Astrocyte of the hippocampus (primary cell): Measurements from ENCODE around the gene ROR1.
A peak's percentile ranks its signal among the peaks of the same experiment; 100 is the strongest.

Experiments used
- DNase-seq: peaks from one replicate; pipeline ENCODE4 v3.0.0; 2011; ENCODE audit warnings: low read depth, low spot score

The ROR1 gene

DNA sequence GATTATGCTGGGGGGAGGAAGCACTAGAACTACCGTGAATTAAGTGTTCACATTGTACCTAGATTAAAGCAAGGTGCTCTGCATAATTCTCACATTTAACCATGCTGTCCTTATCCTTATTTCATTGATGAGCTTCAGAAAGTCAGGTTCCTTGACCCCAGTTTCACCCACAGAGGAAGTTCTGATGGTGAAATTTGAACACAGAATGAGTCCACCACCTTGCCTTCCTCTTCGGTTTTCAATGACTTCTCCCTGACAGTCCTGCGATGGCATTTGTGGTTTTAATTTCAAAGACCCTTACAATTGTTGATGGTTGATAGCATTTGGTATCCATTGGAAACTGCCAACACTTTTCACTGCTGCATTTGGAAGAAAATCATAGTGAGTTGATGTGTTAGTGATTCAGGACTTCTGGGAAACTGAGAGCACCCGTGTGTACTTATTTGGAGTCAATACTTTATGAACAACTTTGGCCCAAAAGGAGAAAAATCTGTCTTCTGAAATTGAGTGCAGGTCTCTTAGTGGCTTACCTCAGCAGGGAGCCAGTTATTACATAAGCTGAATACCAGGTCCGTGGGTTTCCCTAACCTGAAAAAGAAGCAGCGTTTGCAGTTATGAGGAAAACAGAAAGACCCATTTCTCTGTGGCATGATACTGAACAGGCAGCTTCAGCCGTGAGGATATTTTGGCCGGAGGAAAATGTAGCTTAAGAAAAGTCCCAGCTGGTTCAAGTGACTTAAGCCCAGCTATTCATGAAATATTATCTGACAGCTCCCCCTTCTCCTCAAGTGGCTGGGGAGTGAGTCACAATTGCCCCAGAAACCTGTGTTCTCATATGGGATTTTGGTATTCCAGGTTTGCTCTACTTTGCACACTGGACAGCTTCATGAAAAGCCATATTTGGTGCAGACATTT is 47.5 kb downstream of the ROR1 start:
- DNase-seq, result peak; percentile 72

DNA sequence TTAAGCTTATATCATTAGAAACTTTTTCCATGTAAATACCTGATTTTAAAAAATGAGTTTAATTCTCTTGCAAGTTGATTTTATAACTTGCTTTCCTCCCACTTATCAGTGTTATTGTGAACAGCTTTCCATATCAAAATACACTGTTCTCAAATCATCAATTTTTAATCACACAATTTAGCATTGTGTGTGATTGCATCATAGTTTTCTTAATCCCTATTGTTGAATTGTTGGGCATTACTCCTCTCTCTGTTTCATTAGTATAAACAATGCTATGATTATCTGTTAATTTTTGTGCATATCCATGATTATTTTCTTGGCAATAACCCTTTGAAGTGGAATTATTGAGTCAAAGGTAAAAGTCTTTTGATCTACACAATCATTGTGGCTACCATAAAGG is 48.7 kb downstream of the ROR1 start:
- DNase-seq, result no peak

DNA sequence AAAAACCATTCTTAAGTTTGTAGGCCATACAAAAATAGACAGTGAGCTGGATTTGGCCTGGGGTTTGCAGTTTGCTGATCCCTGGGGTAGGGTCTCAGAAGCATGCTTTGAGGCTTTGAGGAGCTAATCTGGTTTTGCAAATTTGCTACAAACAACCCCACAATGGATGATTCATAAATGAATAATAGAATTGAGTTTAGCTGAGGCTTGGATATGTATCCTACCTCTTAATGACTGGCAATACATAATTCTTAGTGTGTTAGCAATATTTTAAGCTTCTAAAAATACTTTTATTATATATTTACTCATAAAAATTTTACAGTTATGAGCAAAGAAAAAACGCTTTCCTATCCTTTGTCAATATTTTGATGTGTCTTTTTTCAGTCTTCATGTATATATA is 50.6 kb downstream of the ROR1 start:
- no peak for DNase-seq

DNA sequence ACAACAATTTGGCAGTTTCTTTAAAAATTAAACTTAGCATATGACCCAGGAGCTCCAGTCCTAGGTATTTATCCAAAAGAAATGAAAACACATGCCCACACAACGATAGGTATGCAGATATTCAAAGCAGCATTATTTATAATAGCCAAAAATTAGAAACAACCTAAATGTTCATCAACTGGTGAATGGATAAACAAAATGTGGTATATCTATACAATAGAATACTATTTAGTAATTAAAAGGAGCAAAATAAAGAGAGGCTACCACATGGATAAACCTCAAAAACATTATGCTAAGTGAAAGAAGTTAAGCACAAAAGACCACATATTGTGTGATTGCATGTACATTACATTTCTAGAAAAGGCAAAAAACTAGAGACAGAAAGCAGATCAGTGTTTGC is 51.3 kb downstream of the ROR1 start:
- DNase-seq, result no peak

DNA sequence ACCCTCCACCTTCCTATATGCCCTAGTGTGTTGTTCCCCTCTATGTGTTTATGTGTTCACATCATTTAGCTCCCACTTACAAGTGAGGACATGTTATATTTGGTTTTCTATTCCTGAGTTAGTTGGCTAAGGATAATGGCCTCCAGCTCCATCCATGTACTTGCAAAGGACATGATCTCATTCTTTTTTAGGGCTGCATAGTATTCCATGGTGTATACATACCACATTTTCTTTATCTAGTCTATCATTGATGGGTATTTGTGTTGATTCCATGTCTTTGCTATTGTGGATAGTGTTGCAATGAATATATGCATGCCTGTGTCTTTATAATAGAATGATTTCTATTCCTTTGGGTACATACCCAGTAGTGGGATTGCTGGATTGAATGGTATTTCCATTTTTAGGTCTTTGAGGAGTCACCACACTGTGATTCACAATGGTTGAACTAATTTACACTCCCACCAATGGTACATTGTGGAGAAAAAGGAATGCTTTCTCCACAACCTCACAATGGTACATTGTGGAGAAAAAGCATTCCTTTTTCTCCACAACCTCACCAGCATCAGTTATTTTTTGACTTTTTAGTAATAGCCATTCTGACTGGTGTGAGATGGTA is 52.5 kb downstream of the ROR1 start:
- peak; percentile 92 for DNase-seq

DNA sequence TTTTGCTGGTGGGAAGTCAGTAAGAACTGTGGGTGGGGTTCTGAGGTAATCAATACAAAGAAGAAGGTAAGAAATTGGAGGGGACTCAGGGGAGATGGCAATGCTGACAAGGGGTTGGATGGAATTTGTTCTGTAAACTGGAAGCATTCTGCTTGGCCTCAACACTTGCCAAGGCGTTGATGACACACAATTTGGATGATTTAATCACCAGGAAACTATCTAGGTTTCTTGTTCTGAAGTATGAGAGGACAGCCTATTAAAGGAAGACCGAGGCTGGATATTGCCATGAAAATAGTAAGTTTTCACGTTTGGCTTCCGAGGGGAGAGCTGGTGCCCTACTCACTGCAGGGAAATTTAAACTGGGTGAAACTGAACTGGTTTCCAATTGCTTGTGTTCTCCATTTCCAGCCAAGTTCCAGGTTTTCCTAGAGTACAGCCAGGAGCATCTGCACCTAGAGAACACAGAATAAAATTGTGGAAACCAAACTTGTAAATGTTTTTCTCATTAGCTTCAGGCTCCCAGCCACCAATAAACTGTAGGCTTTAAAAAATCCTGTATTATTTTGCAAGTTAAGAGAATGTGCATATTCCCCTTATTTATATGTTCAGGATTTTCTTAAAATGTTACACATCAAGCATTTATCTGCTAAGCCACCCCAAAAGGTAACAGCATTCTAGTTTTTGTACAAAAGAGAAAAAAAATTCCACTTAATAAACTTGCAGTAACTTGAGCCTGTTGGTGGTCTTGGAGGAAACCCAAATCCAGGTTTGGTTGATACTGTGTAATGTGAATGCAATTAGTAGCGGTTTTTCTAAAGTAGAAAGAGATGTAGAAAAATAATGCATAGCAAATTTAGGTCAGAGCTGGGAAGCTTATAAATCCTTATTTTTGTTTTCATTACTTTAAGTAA is 53.8 kb downstream of the ROR1 start:
- DNase-seq, result peak; percentile 68

DNA sequence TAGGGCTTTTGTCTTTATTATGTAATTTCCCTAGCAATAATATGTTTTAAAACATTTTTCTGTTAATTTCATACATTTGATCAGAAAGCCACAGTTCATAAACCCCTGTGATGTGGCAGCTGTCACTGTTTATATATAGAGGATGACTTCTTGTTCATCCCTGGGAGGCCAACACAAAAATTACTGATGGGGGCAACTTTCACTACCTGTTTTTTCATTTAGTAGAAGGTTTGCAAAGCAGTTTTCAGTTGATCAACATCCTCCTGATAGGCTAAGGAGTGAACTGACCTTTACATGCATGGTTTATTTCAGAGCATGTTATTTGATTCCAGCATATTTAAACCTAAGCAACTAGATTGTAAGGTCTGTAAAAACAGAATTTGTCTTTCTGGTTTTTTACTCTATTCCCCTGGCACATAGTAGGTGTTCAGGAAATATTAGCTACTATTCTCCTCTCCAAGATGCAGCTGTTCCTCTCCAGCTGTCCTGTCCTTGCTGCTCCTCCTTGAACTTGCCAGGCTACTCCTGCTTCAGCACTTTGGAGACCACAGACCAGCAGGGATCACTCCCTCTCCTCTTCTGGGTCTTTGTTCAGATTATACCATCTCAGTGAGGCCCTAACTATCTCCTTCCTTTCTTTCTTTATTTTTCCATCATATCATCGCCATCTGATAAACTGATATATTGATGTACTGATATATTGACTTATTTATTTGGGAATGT is 54.7 kb downstream of the ROR1 start:
- no peak for DNase-seq

DNA sequence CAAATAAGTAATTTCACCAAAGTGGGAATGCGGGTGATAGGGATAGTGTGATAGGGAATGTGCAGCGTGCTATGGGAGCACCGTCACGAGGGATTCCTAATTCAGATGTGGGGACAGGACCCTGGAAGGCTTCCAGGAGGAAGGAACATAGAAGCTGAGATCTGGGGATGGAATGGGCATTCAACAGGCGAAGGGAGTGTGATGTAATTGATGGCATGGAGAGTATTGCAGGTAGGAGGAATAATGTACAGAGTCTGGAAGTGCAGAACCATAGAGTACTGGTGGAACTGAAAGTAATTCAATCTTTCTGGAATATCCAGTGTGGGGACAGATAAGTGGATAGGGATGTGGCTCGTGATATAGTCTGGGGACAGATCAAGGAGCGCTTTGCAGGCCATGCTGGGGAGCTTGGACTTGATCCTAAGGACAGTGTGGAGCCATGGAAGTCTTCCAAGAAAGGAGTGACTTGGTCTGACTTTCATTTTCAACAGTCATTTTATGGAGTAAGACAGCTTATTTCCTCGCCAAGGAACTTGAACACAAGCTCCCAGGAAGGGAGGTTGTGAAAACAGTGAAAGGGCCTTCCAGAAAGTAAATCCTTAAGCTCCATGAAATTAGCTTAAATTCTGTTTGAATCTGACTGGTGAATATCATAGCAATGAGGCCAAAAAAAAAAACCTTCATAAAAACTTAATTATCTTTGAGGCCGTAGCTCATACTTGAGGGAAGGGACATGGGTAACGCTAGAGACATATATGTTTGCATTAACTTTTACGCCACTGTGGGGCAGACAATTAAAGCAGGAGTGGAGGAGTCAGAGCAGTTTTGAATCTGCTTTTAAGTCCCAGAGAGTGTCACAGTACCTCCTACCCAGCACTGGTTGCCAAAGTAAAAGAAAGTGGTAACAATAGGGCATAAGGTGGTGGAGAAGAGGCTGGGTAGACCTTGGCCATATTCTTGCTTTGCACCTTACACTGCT is 55.8 kb downstream of the ROR1 start:
- no peak for DNase-seq

DNA sequence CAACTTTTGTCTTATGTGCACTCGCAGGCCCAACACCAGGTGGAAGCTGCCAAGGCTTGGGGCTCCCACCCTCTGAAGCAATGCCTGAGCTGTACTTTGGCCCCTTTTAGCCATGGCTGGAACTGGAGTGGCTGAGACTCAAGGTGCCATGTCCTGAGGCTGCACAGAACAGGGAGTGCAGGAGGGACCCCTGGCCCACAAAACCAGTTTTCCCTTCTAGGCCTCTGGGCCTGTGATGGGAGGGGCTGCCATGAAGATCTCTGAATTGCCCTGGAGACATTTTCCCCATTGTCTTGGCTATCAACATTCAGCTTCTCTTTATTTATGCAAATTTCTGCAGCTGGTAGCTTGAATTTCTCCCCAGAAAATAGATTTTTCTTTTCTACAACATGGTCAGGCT is 57.6 kb downstream of the ROR1 start:
- DNase-seq, result no peak

DNA sequence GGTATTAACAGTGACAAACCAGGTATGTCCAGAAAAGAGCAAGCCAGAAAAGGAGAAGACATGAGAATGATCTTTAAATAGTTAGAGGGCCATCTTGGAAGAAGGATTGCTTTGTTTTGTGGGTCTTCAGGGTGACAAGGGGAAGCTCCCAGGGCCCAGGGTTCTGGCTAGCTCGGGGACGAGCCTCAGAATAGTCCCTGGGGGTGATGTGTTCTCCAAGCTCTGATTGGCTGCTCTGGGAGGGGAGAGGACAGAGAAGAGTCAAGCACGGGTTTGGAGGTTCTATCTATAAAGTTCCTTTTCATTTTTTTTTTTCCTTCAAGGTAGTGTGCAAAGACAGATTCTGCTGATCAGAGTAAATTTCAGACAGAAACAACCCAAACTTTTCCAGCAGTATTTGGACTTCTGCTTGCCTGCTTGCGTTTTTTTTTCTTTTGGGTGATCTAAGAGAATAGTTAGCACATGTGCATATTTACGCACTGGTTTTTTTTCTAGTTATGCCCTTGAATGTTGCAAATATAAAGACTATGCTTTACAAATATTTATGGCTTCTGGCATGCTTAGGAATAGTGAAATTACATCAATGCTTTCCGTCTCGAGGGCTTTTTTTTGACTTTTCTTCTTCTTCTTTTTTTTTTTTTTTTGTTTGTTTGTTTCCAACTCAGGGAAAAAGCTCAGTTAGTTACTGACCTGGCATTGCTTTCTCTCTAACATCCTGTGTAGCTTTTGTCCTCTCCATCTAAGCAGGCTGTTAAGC is 59.7 kb downstream of the ROR1 start:
- DNase-seq, result no peak

DNA sequence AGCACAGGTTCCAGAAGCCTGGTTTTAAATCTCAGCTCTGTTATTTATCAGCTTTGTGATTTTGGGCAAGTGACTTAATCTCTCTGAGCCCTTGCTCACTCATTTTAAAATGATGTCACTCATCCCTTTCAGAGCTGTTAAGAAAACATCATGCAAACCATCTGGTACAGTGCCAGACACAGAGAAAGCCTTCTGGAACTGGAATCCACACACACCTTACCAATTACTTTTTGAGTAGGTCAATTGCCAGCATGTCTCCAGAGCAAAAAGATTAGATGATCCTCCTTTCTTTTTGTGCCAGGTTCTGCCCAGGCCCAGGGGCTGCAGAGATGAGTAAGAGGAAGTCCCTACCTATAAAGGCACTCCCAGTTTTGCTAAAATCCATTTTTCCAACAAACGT is 61.3 kb downstream of the ROR1 start:
- DNase-seq, result peak; percentile 45

DNA sequence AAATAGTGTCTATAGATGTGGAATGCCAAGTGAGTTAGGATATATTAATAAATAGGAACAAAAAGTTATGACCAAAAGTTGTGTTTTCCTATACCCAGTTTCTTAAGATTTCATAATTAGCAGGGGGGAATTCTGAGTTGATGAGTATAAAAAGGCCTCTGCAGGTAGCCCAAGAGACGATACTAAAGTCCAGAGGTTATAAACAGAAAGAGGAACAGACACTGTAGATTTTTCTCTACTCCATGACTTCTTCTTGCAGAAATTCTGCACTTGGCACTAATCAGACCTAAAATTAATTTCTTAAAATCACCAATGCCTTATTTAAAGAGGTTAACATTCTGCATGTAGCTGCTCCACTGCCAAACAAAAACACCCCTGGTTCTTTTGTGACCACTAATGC is 62.6 kb downstream of the ROR1 start:
- no peak for DNase-seq

DNA sequence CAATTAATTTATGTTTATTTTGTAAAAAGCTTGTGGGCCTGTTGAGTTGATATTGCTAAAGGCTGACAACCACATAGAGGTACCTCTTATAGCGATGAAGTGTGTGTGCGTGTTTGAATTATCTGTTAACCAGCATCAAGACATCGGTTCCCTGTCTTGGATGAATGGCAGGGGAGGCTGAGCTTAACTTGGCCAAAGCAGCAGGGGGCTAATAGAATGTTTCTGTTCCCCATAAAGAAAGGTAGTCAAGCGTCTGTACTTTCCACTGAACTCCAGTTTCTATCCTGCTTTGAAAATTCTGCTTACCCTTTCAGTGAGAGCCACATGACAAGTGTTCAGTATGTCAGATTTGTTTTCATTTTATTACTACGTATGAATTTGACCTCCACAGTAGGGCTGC is 63.0 kb downstream of the ROR1 start:
- DNase-seq, result no peak

DNA sequence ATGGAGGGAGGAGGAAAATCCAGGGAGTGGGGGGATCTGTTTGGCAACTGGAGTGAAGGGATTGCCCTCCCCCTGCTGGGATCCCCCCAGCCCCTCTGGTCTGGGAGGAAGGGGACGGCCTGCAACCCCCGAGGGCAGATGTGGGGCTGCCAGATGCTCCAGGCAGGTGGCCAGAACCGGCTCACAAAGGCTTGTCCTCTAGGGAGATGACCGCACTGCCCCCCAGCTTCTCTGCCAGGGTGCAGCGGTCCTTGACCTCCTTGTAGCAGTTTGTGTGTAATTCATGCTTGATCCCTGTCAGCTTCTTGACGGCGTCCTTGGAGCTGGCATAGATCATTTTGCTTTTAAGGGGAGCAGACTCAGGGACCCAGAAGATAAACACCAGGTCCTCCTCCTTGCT is 69.2 kb downstream of the ROR1 start:
- DNase-seq, result no peak

DNA sequence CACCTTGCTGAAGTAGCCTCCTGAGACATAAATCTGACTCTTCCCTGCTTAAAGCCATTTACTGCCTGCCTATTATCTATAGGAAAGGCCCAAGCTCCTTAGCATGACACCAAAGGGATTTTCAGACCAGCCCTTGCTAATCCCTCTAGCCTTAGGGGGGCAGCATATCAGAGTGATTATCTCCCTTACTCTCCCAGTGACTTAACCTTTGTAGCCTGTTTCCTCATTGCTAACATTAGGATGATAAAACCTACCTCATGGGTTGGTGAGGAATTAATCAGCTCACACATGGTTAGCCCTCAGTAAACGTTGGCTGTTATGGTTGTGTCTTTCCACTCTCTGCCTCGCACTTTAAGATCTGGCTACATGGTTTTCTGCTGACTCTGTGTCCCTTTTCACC is 70.1 kb downstream of the ROR1 start:
- no peak for DNase-seq

DNA sequence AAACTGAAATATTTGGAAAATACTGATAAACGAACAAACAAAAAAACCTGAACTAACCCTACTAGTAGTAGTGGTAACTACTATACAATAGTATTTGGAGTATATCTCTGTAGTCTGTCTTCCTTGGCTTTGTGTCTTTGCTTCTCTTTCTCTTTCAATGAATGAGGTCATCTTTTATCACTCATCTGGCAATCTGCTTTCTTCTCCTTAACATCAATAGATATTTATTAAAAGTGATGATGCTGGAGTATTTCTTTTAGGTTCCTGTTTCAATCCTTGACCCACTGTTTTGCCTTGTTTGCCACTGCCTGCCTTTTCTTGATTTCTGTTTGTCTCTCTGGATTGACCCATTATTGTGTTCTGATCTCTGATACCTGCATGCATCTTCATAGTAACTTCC is 71.5 kb downstream of the ROR1 start:
- DNase-seq, result no peak

DNA sequence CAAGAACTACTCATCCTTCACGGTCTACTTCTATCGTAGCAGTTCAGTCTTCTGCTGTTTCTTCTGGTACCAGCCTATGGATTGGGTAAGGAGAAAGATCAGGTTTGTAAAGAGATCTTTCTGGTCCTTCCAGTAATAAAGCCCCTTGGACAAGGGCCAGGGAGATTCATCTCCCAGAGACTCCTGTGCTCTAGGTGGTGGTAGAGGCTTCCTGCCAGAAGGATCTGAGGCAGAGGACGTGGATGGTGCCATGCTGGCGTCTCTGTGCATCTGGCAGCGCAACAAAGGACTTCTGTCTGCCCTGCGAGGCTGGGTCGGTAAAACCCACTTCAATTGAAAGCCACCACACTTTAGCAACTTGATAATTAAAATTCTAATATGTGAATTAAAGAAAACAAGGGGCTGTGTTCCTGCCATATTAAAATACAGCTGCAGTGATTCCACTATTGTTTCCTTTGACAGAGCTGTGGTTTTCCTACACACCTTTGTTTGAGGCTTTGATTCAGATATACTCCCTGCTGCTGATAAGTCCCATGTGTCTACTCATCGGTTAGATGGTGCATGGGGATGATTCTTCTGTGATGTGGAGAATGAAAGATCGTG is 73.6 kb downstream of the ROR1 start:
- DNase-seq, result peak; percentile 37

DNA sequence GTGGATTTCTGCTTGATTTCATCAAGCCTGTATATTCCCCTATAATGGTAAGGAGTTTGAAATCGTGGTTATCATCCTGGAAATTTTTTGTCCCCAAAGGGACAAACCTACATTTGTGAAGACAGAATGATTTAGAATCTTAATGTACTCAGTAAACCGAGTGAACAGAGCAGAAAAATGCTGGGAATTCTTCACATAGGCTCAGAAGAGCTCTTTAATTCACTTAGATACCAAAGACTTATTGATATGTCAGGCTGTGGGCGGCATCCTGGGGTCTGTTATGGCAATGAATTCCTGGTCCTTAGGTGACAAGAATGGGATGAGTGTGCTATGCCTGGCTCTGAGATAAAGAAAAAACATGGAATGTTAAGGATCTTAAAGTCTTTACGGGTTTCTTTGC is 74.9 kb downstream of the ROR1 start:
- peak; percentile 58 for DNase-seq

DNA sequence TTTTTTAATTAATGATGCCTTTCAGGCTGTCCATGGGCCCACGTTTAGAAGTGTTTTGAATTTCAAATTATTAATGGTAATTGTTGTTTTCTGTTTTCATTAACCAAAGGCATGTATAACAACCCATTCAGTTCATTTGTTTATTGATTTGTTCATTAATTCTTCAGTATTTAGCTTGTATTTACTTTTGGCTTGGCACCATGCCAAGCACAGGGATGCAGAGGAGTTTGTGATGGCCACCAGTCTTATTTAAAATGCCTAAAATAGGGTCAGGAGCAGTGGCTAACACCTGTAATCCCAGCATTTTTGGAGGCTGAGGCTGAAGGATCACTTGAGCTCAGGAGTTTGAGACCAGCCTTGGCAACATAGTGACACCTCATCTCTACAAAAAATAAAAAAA is 75.3 kb downstream of the ROR1 start:
- no peak for DNase-seq
